K562 (cell line): Measurements from ENCODE around the gene APP. TPM values are rescaled to one million over a fixed set of nuclear protein-coding genes. Genes with fewer than 3 reads are reported as not detected.

ENCODE experiments used
- ATAC-seq: fragments of 200-7000 bp; cut with Tn5 transposase; 3 replicates; pipeline ENCODE4 v1.9.1; 2020; ENCODE audit warnings: moderate library complexity
- BruUV-seq: library from RNA; stranded (reverse); fragments of 400-500 nt; replicated peaks from 2 replicates; lab custom pipeline; 2021; lab: Mats Ljungman, UMichigan
- CTCF ChIA-PET: fragments of 300-600 bp; formaldehyde crosslinking; extraction: SDS; loops from one replicate; lab custom pipeline; 2021; ENCODE audit warnings: low intra/inter-chr PET ratio; lab: Yijun Ruan, JAX
- POLR2A ChIA-PET: fragments of 300-600, 350-650 bp; sonication (Branson Sonifier 250); formaldehyde crosslinking; extraction: SDS; loops from one replicate; lab custom pipeline; 2021; ENCODE audit warnings: antibody characterized with exemption, inconsistent platforms; lab: Yijun Ruan, JAX
- DNase-seq, 4 experiments: peaks; one replicate each; pipeline versions ENCODE4 v3.0.0 to v3.0.0-alpha.2; 2011 to 2018; ENCODE audit warnings: low spot score in 3 of 4, mixed read lengths in 3 of 4; ENCODE audit errors: extremely low read depth in 1 of 4
- FAIRE-seq: peaks from 2 replicates; lab custom pipeline; 2011; peaks lifted over from hg19 to GRCh38; lab: Jason Lieb, UNC
- H2AFZ ChIP-seq: 2 replicates; pipeline ENCODE4 v1.6.0; 2011; ENCODE audit warnings: low read depth, low read length, control low read depth, inconsistent platforms
- H3K27ac ChIP-seq: fragments of 200-600 bp; 3 replicates; pipeline ENCODE4 v1.8.0; 2011; ENCODE audit warnings: low read depth, mild to moderate bottlenecking, control low read depth, inconsistent platforms, low read length, moderate library complexity, mixed read lengths; ENCODE audit errors: extremely low read depth
- H3K27me3 ChIP-seq, 2 experiments: fragments of 300-600 bp in 1 of 2; 2 replicates in 1 of 2; 3 replicates in 1 of 2; pipeline versions ENCODE4 v1.6.0 to v1.8.0; 2011; ENCODE audit warnings: inconsistent platforms in 2 of 2, low read length in 2 of 2, mild to moderate bottlenecking in 1 of 2, mixed read lengths in 1 of 2, moderate library complexity in 1 of 2; ENCODE audit not compliant: control insufficient read depth in 2 of 2, insufficient read depth in 2 of 2
- H3K36me3 ChIP-seq: fragments of 300-600 bp; 3 replicates; pipeline ENCODE4 v1.8.0; 2011; ENCODE audit warnings: mild to moderate bottlenecking, low read length, inconsistent platforms; ENCODE audit not compliant: control insufficient read depth, insufficient read depth
- H3K4me1 ChIP-seq, 2 experiments: fragments of 200-600 bp in 1 of 2; replicated peaks in 1 of 2; 2 replicates in 1 of 2; 3 replicates in 1 of 2; pipeline versions ENCODE4 v1.5.1 to v1.8.0; 2011; ENCODE audit warnings: inconsistent platforms in 2 of 2, low read length in 2 of 2, mild to moderate bottlenecking in 1 of 2, mixed read lengths in 1 of 2, moderate library complexity in 1 of 2; ENCODE audit not compliant: control insufficient read depth in 2 of 2, insufficient read depth in 2 of 2
- H3K4me2 ChIP-seq: 2 replicates; pipeline ENCODE4 v1.6.1; 2011; ENCODE audit warnings: low read length, control low read depth, inconsistent platforms, mixed read lengths; ENCODE audit not compliant: insufficient read depth
- H3K4me3 ChIP-seq: fragments of 200-600 bp; sonication (generic), shearing (Covaris generic); 2 replicates; pipeline ENCODE4 v1.5.1; 2016; ENCODE audit warnings: control low read depth, inconsistent platforms
- H3K79me2 ChIP-seq: fragments of 200-600 bp; 3 replicates; pipeline ENCODE4 v1.8.0; 2011; ENCODE audit warnings: low read length, inconsistent platforms; ENCODE audit not compliant: control insufficient read depth, insufficient read depth
- H3K9ac ChIP-seq, 2 experiments: 2 replicates each; pipeline versions ENCODE4 v1.6.0 to v1.6.1; 2011; ENCODE audit warnings: low read depth in 2 of 2, low read length in 2 of 2, control low read depth in 1 of 2, inconsistent platforms in 1 of 2, mild to moderate bottlenecking in 1 of 2, mixed read lengths in 1 of 2; ENCODE audit not compliant: insufficient read depth in 1 of 2
- H3K9me1 ChIP-seq: one replicate; pipeline ENCODE4 v1.6.0; 2011; ENCODE audit warnings: inconsistent platforms, mild to moderate bottlenecking, low read length, moderate library complexity; ENCODE audit not compliant: control insufficient read depth, insufficient read depth
- H3K9me3 ChIP-seq: replicated peaks from 2 replicates; pipeline ENCODE4 v1.5.1; 2011; ENCODE audit warnings: low read depth, low read length, inconsistent platforms; ENCODE audit not compliant: control insufficient read depth, insufficient read depth
- H4K20me1 ChIP-seq: replicated peaks from 2 replicates; pipeline ENCODE4 v1.6.1; 2011; ENCODE audit warnings: low read length, inconsistent platforms, mixed read lengths; ENCODE audit not compliant: control insufficient read depth, insufficient read depth
- AFF4 ChIP-seq: sonication (generic); formaldehyde crosslinking; IDR thresholded peaks from 2 replicates; pipeline ENCODE4 v1.8.0; 2023; ENCODE audit warnings: mild to moderate bottlenecking, missing genetic modification reagents
- ETV5 ChIP-seq: sonication (generic); formaldehyde crosslinking; IDR thresholded peaks from 2 replicates; pipeline ENCODE4 v1.4.0; 2020; ENCODE audit warnings: low read depth, mild to moderate bottlenecking, missing genetic modification reagents
- GATAD2B ChIP-seq: fragments of 450-650 bp; IDR thresholded peaks from 2 replicates; pipeline ENCODE4 v1.6.1; 2017; ENCODE audit warnings: mild to moderate bottlenecking, borderline replicate concordance
- HNRNPUL1 ChIP-seq: fragments of 200-400 bp; formaldehyde crosslinking; IDR thresholded peaks from 2 replicates; pipeline ENCODE4 v1.6.1; 2017; ENCODE audit warnings: low read length
- MECOM ChIP-seq: fragments of 250-450 bp; sonication (Bioruptor Pico); IDR thresholded peaks from 2 replicates; pipeline ENCODE4 v1.8.0; 2022; ENCODE audit warnings: inconsistent platforms
- MYNN ChIP-seq, 2 experiments: sonication (generic); formaldehyde crosslinking in 1 of 2; IDR thresholded peaks; 2 replicates each; pipeline versions ENCODE4 v1.5.0 to v1.6.1; 2016 to 2020; ENCODE audit warnings: antibody characterized with exemption in 1 of 2, missing genetic modification reagents in 1 of 2
- SMARCA5 ChIP-seq: fragments of 450-650 bp; IDR thresholded peaks from 2 replicates; pipeline ENCODE4 v1.6.1; 2016
- TCF7L2 ChIP-seq: fragments of 150-350 bp; IDR thresholded peaks from 2 replicates; pipeline ENCODE4 v1.6.1; 2016; ENCODE audit warnings: low read depth, mild to moderate bottlenecking, low read length, moderate library complexity
- ZNF655 ChIP-seq: fragments of 250-450 bp; sonication (Bioruptor Pico); IDR thresholded peaks from 2 replicates; pipeline ENCODE4 v1.5.0; 2021
- whole genome bisulfite sequencing: fragments of 100-300 bp; shearing (Covaris generic); methylation state at CpG from one replicate; pipeline ENCODE4 v1.1.6; 2016; ENCODE audit warnings: low coverage, mixed read lengths; ENCODE audit not compliant: insufficient coverage; ENCODE audit errors: missing lambda C conversion rate; 5-methylcytosine and 5-hydroxymethylcytosine counted together
- in situ Hi-C: fragments of 300-500 bp; cut with MboI; formaldehyde crosslinking; loops from 4 replicates; pipeline ENCODE4 v1.15.0; 2018; ENCODE audit warnings: inconsistent platforms, mixed read lengths
- intact Hi-C: fragments of 100-400 bp; cut with micrococcal nuclease; formaldehyde crosslinking; loops from 2 replicates; pipeline ENCODE4 v1.14.2; 2022
- polyA plus RNA-seq, 8 experiments: library from polyadenylated mRNA; depleted of rRNA in 4 of 8; stranded (reverse) in 5 of 8; unstranded in 3 of 8; fragments of >200 nt; fragmentation: Nextera tagmentation in 2 of 8; fragmentation: Illumina TruSeq in 1 of 8; extraction: Ambion mirVana in 2 of 8; extraction: Trizol in 1 of 8; gene quantifications; 2 replicates each; pipeline versions ENCODE4 v1.2.1 to v1.2.3, GENCODE V29; 2011 to 2014; ENCODE audit warnings: inconsistent platforms in 1 of 8, missing spikeins in 1 of 8
- total RNA-seq, 7 experiments: library from RNA; depleted of rRNA in 6 of 7; stranded (reverse); fragments of >200 nt in 6 of 7; fragmentation: Illumina TruSeq in 2 of 7; extraction: Trizol in 2 of 7; gene quantifications; 2 replicates each; pipeline versions ENCODE4 v1.2.1 to v1.2.3, GENCODE V29; 2011 to 2021; ENCODE audit warnings: low replicate concordance in 1 of 7

APP gene
- total and polyA plus RNA-seq, 9 of the 15 experiments (the other 6 are each of a cell fraction or from before 2014, with no cell fraction given) = 0.01 to 1.5 (median 0.16) TPM; not detected in 5

DNA sequence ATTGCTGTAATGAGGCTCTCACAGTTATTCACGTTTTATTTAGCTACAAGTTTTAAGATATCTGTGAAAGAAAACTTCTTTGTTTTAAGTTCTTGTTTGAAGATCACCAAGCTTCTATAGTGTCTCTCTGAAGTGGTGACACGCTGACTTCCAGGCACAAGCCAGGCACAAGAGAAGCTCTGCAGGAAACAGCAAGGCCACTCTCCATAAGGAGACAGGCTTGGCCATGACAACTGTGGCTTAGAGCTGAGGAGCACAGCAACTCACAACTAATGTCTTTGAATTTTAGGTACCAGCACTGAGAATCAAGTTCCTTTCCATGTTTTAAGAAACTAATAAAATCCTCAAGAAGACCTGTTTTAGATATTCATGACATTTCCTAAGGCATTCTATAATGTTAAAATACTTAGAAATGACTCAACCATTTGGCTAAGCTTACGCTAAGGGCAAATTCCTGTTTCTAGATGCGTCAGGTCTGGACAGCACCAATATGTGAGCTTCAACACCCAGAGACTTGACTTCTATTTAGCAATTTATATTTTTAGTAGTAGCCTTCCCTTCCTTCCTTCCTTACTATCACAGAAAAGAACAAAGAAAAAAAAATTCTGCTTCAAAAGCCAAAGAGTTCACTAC is 40.2 kb downstream of the APP start:
- no peak for FAIRE-seq
- intact Hi-C loops = no loop called here

GRCh38 chr21:26127918-26128317 is 42.7 kb downstream of the APP start:
- BruUV-seq = no TSS peak
- Histone ChIP-seq H3K27ac (no peak overlapping the region), H3K9me3 (no peaks in the 10 kb centered on the region), H3K4me1 (no peaks in the 10 kb centered on the region), H3K79me2 (no peaks in the 10 kb centered on the region), H2AFZ (no peak overlapping the region), H3K9ac (no peak overlapping the region), H3K4me3 (no peak overlapping the region), H3K9me1 (no peaks in the 10 kb centered on the region), H3K4me2 (no peak overlapping the region), H3K36me3 (no peaks in the 10 kb centered on the region), H3K27me3 (no peaks in the 10 kb centered on the region), H4K20me1 (no peaks in the 10 kb centered on the region)
- 1% methylated on average over 6 of the region's 6 CpGs for WGBS
- intact Hi-C loops = no loop called here
- ATAC-seq = no peak
- FAIRE-seq = no peak
- no peak for DNase-seq
- ChIA-PET POLR2A (no interaction called here), CTCF (no interaction called here)
- in situ Hi-C loops = no loop called here
- TF ChIP-seq ZNF655 (CRISPR knock-in tag) (no peak), MYNN (IDR thresholded peaks at IDR 0.05) (no peak), MYNN (CRISPR knock-in tag; IDR thresholded peaks at IDR 0.05) (no peak), AFF4 (CRISPR knock-in tag) (no peak)

More for the DNA sequence above, 40.2 kb downstream of the APP start:
- no peaks in the 10 kb centered on the region for H3K79me2 ChIP-seq
- WGBS = 0% methylated on average over 4 of the region's 4 CpGs
- no peak overlapping the region for H3K9ac ChIP-seq
- H3K27ac ChIP-seq = no peak overlapping the region
- H3K9me3 ChIP-seq = no peaks in the 10 kb centered on the region
- no peaks in the 10 kb centered on the region for H3K27me3 ChIP-seq
- H2AFZ ChIP-seq = no peak overlapping the region
- H3K4me1 ChIP-seq = no peaks in the 10 kb centered on the region
- no peak overlapping the region for H3K4me2 ChIP-seq
- no peaks in the 10 kb centered on the region for H3K36me3 ChIP-seq
- DNase-seq = no peak
- no peak for ATAC-seq
- no peaks in the 10 kb centered on the region for H3K9me1 ChIP-seq
- POLR2A ChIA-PET = no interaction called here
- in situ Hi-C loops = no loop called here
- CTCF ChIA-PET = no interaction called here
- no peaks in the 10 kb centered on the region for H4K20me1 ChIP-seq
- no peak for TF ChIP-seq SMARCA5
- no peak for TF ChIP-seq MECOM (CRISPR knock-in tag)
- no peak for TF ChIP-seq GATAD2B
- TF ChIP-seq HNRNPUL1 = no peak
- no peak for TF ChIP-seq TCF7L2
- TF ChIP-seq ETV5 = no peak
- no TSS peak for BruUV-seq
- no peak overlapping the region for H3K4me3 ChIP-seq
